HFFc6 (cell line): ENCODE data around the gene STON2. TPM values are rescaled to one million over a fixed set of nuclear protein-coding genes. Genes with fewer than 3 reads are reported as not detected.

ENCODE experiments used
- DNase-seq: peaks from one replicate; pipeline ENCODE4 v3.0.0-alpha.2; 2018
- H3K27ac Mint-ChIP-seq: 2 replicates; pipeline ENCODE4 v1.8.0; 2020; ENCODE audit warnings: mild to moderate bottlenecking, mixed read lengths
- H3K27me3 Mint-ChIP-seq: 2 replicates; pipeline ENCODE4 v1.8.0; 2021; ENCODE audit warnings: mild to moderate bottlenecking, moderate library complexity, mixed read lengths; ENCODE audit not compliant: insufficient read depth
- H3K36me3 Mint-ChIP-seq: 2 replicates; pipeline ENCODE4 v1.8.0; 2021; ENCODE audit warnings: low read depth, mixed read lengths
- H3K4me1 Mint-ChIP-seq: 2 replicates; pipeline ENCODE4 v1.8.0; 2020; ENCODE audit warnings: low read depth, mixed read lengths
- H3K4me3 Mint-ChIP-seq: 2 replicates; pipeline ENCODE4 v1.8.0; 2020; ENCODE audit warnings: mild to moderate bottlenecking, moderate library complexity, mixed read lengths
- H3K9me3 Mint-ChIP-seq: 2 replicates; pipeline ENCODE4 v1.8.0; 2020; ENCODE audit warnings: mild to moderate bottlenecking, mixed read lengths
- total RNA-seq, 6 experiments: library from RNA; stranded (reverse); fragmentation: NEBNext Ultra II Directional; extraction: Animal tissue kit (Norgen Biotek cat#: 25700); gene quantifications; 2 replicates in 1 of 6; 3 replicates in 5 of 6; pipeline ENCODE4 v1.2.3, GENCODE V29; 2021
- TF ChIP-seq, protein P1 (sequence below): fragments of 200-600 bp; sonication (generic); IDR thresholded peaks from 2 replicates; pipeline ENCODE4 v1.5.0; 2021; ENCODE audit warnings: antibody characterized with exemption, mild to moderate bottlenecking

Gene STON2
- total RNA-seq, 6 experiments from 2014 or later = not detected

DNA sequence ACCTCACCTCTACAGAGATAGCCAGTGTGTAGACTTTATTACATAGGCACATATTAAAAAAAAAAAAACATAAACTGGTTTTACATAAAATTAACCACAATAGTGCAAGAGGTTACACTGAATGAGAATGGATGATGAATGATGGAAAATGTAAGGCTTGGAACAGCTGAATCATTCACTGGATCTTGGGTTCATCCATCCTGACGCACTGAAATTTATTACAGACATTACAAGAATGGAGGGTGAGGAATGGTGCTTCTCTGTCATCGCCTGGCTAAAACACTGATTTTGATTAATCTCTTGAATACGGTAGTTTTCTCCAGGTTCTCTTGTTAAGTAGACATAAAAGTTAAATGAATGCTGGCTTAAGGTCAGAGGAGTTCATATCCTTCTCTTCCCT, 139.4 kb downstream of the STON2 start:
- TF ChIP-seq, protein P1, sequence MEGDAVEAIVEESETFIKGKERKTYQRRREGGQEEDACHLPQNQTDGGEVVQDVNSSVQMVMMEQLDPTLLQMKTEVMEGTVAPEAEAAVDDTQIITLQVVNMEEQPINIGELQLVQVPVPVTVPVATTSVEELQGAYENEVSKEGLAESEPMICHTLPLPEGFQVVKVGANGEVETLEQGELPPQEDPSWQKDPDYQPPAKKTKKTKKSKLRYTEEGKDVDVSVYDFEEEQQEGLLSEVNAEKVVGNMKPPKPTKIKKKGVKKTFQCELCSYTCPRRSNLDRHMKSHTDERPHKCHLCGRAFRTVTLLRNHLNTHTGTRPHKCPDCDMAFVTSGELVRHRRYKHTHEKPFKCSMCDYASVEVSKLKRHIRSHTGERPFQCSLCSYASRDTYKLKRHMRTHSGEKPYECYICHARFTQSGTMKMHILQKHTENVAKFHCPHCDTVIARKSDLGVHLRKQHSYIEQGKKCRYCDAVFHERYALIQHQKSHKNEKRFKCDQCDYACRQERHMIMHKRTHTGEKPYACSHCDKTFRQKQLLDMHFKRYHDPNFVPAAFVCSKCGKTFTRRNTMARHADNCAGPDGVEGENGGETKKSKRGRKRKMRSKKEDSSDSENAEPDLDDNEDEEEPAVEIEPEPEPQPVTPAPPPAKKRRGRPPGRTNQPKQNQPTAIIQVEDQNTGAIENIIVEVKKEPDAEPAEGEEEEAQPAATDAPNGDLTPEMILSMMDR = no peak
- Mint-ChIP-seq H3K27ac (no peak overlapping the region), H3K27me3 (no peaks in the 10 kb centered on the region), H3K9me3 (no peaks in the 10 kb centered on the region), H3K36me3 (no peaks in the 10 kb centered on the region), H3K4me3 (no peak overlapping the region), H3K4me1 (no peaks in the 10 kb centered on the region)
- no peak for DNase-seq

DNA sequence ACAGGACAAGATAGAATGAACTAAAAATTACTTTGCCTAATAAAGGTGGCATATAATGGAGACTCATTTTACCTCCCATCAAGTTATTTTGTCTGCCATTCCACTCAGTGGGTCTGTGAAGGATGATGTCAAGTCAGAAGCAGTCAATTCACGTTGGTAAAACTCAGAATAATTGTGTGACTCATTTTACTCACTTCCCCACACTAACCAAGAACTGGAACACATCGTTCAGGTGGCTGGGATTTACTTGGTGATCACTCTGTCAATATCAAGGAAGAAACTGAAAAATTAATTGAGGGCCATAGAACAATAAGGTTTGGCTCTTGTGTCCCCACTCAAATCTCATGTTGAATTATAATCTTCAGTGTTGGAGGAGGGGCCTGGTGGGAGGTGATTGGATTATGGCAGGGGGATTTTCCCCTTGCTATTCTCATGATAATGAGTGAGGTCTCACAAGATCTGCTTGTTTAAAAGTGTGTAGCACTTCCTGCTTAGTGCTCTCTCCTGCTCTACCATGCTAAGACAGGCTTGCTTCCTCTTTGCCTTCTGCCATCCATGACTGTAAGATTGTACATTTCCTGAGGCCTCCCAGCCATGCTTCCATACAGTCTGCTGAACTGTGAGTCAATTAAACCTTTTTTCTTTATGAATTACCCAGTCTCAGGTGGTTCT, 143.7 kb downstream of the STON2 start:
- no peaks in the 10 kb centered on the region for H3K9me3 Mint-ChIP-seq
- TF ChIP-seq, protein P1 = no peak
- no peaks in the 10 kb centered on the region for H3K4me1 Mint-ChIP-seq
- no peaks in the 10 kb centered on the region for H3K36me3 Mint-ChIP-seq
- H3K27me3 Mint-ChIP-seq = peaks cover 3% of the 10 kb centered on the region; the same call in 1 of the 2 replicates
- H3K27ac Mint-ChIP-seq = no peak overlapping the region
- DNase-seq = no peak
- no peak overlapping the region for H3K4me3 Mint-ChIP-seq

DNA sequence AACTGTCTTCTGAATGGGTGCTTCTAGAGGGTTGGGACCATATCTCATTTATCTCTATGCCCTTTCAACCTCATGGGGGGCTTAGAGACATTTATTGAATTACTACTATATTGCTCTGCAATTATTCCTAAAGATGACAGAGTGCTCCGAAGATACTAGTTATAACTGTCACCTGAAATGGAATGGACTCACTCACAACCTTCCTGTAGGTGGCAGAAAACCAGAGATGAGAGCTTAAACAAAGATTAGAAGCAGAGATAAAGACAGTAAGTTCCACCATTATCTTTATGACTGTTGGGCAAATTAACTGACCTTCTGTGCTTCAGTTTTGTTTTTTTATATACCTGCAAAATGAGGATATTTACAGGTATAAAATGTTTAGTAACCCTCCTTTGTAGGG, 147.8 kb downstream of the STON2 start:
- Mint-ChIP-seq H3K27ac (no peak overlapping the region), H3K36me3 (no peaks in the 10 kb centered on the region), H3K4me3 (no peak overlapping the region), H3K27me3 (peaks cover 3% of the 10 kb centered on the region; the same call in 1 of the 2 replicates), H3K4me1 (no peaks in the 10 kb centered on the region), H3K9me3 (no peaks in the 10 kb centered on the region)
- DNase-seq = no peak
- TF ChIP-seq, protein P1 = no peak; the same call in 1 of the 2 replicates

DNA sequence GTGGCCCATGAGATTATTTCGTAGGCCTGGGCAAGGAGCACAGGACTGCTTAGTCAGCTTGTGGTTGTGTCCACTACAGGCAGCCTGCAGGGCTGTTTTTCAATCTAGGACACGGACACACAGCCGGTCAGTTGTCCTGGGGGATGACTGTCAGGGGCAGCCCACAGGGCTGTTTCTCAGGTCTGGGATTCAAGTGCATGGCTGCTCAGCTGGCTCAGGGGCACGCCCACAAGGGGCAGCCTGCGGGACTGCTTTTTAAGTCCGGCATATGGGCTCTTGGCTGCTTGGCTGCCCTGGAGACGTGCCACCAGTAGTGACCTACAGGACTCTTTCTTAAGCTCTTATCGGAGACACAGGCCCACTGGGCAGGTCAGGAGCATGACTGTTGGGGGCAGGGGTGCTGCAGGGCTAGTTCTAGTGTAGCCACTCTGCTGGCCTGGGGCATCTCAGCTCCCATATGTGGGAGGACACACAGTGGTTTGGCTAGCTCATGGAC, 152.8 kb downstream of the STON2 start:
- no peaks in the 10 kb centered on the region for H3K4me1 Mint-ChIP-seq
- no peaks in the 10 kb centered on the region; the same call in none of the 2 replicates for H3K27me3 Mint-ChIP-seq
- no peaks in the 10 kb centered on the region for H3K36me3 Mint-ChIP-seq
- peaks cover 5% of the 10 kb centered on the region; the same call in 1 of the 2 replicates for H3K9me3 Mint-ChIP-seq
- no peak overlapping the region for H3K27ac Mint-ChIP-seq
- TF ChIP-seq, protein P1 = no peak
- no peak for DNase-seq
- no peak overlapping the region for H3K4me3 Mint-ChIP-seq

DNA sequence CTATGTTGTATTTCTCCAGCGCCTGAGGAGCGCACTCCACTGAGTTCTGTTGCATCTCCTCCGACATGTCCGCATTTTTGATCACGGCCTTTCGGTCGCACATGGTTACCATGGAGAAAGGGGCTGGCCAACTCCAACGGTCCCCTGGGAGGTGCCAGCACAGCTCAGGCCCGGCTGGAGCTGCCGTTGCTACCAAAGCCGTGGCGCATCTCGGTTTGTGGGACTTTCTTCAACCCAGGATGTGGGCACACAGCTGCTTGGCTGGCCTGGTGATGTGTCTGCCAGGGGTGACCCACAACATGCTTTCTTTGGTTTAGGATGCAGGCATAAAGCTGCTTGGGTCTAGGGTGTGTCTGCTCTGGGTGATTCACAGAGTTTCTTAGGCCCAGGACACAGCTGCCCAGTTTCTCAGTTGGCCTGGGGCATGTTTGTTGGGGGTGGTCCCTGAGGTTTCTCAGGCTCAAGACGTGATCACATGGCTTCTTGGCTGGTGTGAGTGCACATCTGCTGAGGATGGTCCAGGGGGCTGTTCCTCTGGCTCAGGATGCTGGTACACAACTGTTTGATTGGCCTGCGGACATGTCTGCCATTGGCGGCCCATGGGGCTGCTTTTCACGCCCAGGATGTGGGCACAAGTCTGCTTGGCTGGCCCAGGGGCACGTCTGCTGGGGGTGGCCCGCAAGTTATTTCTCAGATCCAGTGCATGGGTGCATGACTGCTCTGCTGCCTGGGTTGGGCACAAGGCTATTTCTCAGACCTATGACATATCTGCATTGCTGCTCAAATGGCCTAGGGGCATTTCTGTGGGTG, 153.5 kb downstream of the STON2 start:
- no peak overlapping the region for H3K27ac Mint-ChIP-seq
- peak; percentile 47 for DNase-seq
- H3K4me1 Mint-ChIP-seq = no peaks in the 10 kb centered on the region
- no peaks in the 10 kb centered on the region; the same call in none of the 2 replicates for H3K27me3 Mint-ChIP-seq
- peaks cover 5% of the 10 kb centered on the region; the same call in 1 of the 2 replicates for H3K9me3 Mint-ChIP-seq
- TF ChIP-seq, protein P1 = no peak
- no peaks in the 10 kb centered on the region for H3K36me3 Mint-ChIP-seq
- no peak overlapping the region for H3K4me3 Mint-ChIP-seq
